Nephron (organoid): ENCODE results near the gene ITGB7.

Experiments used
- H3K27ac Mint-ChIP-seq, 3 experiments: 2 replicates each; pipeline ENCODE4 v1.8.0; 2020; ENCODE audit warnings: mixed read lengths in 3 of 3, mild to moderate bottlenecking in 2 of 3, moderate library complexity in 1 of 3
- H3K27me3 Mint-ChIP-seq: 2 replicates; pipeline ENCODE4 v1.8.0; 2021; ENCODE audit warnings: low read depth, mild to moderate bottlenecking, moderate library complexity, mixed read lengths
- H3K36me3 Mint-ChIP-seq: 2 replicates; pipeline ENCODE4 v1.8.0; 2020; ENCODE audit warnings: low read depth, mixed read lengths
- H3K4me1 Mint-ChIP-seq: 2 replicates; pipeline ENCODE4 v1.8.0; 2020; ENCODE audit warnings: mixed read lengths
- H3K4me3 Mint-ChIP-seq, 3 experiments: 2 replicates each; pipeline ENCODE4 v1.8.0; 2020; ENCODE audit warnings: mild to moderate bottlenecking in 3 of 3, mixed read lengths in 3 of 3, moderate library complexity in 2 of 3
- H3K9me3 Mint-ChIP-seq: 2 replicates; pipeline ENCODE4 v1.8.0; 2020; ENCODE audit warnings: mixed read lengths
- CTCF ChIP-seq, 3 experiments: fragments of 200-600 bp; sonication (generic); IDR thresholded peaks; one replicate each; pipeline ENCODE4 v1.5.0; 2021; ENCODE audit warnings: antibody characterized with exemption in 3 of 3; ENCODE audit not compliant: unreplicated experiment in 3 of 3

The ITGB7 gene

GRCh38 chr12:53224061-53224896, 17.2 kb upstream of the ITGB7 start:
- H3K27ac Mint-ChIP-seq: peak overlapping the region; percentile 87 to 98 (median 97)
- peaks cover 55% of the 10 kb centered on the region for H3K4me1 Mint-ChIP-seq
- H3K9me3 Mint-ChIP-seq: no peaks in the 10 kb centered on the region
- TF ChIP-seq CTCF (IDR thresholded peaks at IDR 0.05; ENCODE audit: unreplicated experiment in 3 of 3): peak; percentile 24 to 33 (median 32)
- H3K36me3 Mint-ChIP-seq: peaks cover 4% of the 10 kb centered on the region
- H3K27me3 Mint-ChIP-seq: peaks cover 12% of the 10 kb centered on the region
- H3K4me3 Mint-ChIP-seq: peak overlapping the region; percentile 62 to 82 (median 68)

GRCh38 chr12:53223389-53224060, 16.5 kb upstream of the ITGB7 start:
- peaks cover 61% of the 10 kb centered on the region for H3K4me1 Mint-ChIP-seq
- peaks cover 4% of the 10 kb centered on the region for H3K36me3 Mint-ChIP-seq
- H3K27me3 Mint-ChIP-seq: peaks cover 17% of the 10 kb centered on the region
- H3K27ac Mint-ChIP-seq: peak overlapping the region; percentile 87 to 98 (median 97)
- H3K4me3 Mint-ChIP-seq: peak overlapping the region; percentile 79 to 82 (median 81)
- TF ChIP-seq CTCF (IDR thresholded peaks at IDR 0.05; ENCODE audit: unreplicated experiment in 3 of 3): no peak
- no peaks in the 10 kb centered on the region for H3K9me3 Mint-ChIP-seq

- Mint-ChIP-seq H3K4me1 (peaks cover 68% of the 10 kb centered on the region), H3K27me3 (peaks cover 17% of the 10 kb centered on the region), H3K36me3 (peaks cover 4% of the 10 kb centered on the region), H3K27ac (peak overlapping the region; percentile 87 to 98 (median 97)), H3K9me3 (no peaks in the 10 kb centered on the region), H3K4me3 (peak overlapping the region; percentile 76 to 81 (median 79))
- no peak for TF ChIP-seq CTCF (IDR thresholded peaks at IDR 0.05; ENCODE audit: unreplicated experiment in 3 of 3)
These were observed 15.8 kb upstream of the ITGB7 start for GRCh38 chr12:53222806-53223261.

GRCh38 chr12:53222170-53222721, 15.2 kb upstream of the ITGB7 start:
- no peak for TF ChIP-seq CTCF (IDR thresholded peaks at IDR 0.05; ENCODE audit: unreplicated experiment in 3 of 3)
- H3K27me3 Mint-ChIP-seq: peaks cover 17% of the 10 kb centered on the region
- H3K4me3 Mint-ChIP-seq: peak overlapping the region; percentile 76 to 81 (median 79)
- peak overlapping the region; percentile 87 to 98 (median 97) for H3K27ac Mint-ChIP-seq
- no peaks in the 10 kb centered on the region for H3K9me3 Mint-ChIP-seq
- H3K4me1 Mint-ChIP-seq: peaks cover 72% of the 10 kb centered on the region
- peaks cover 4% of the 10 kb centered on the region for H3K36me3 Mint-ChIP-seq

GRCh38 chr12:53221203-53222080, 14.4 kb upstream of the ITGB7 start:
- H3K27ac Mint-ChIP-seq: peak overlapping the region; percentile 87 to 98 (median 97)
- H3K4me3 Mint-ChIP-seq: peak overlapping the region; percentile 84 to 91 (median 89)
- H3K36me3 Mint-ChIP-seq: no peaks in the 10 kb centered on the region
- peak in 1 of 3 experiments; percentile 22 for TF ChIP-seq CTCF (IDR thresholded peaks at IDR 0.05; ENCODE audit: unreplicated experiment in 3 of 3)
- H3K27me3 Mint-ChIP-seq: peaks cover 13% of the 10 kb centered on the region
- H3K9me3 Mint-ChIP-seq: no peaks in the 10 kb centered on the region
- H3K4me1 Mint-ChIP-seq: peaks cover 74% of the 10 kb centered on the region
